Endothelial cell of umbilical vein (primary cell): ENCODE measurements around the gene F8. TPM values are rescaled to one million over a fixed set of nuclear protein-coding genes. Genes with fewer than 3 reads are reported as not detected.
"Not testable (repeated sequence)": the region's sequence is repeated elsewhere in the genome, so short reads cannot be mapped to it uniquely, and the experiment has no call there.

Experiments
- BruUV-seq: library from RNA; stranded (reverse); fragments of 400-500 nt; replicated peaks from 2 replicates; lab custom pipeline; 2021; lab: Mats Ljungman, UMichigan
- CTCF ChIA-PET: fragments of 300-600, 350-600 bp; sonication (Branson Sonifier 250); formaldehyde crosslinking; loops from one replicate; lab custom pipeline; 2021; ENCODE audit warnings: antibody characterized with exemption, inconsistent platforms; lab: Charles Lee
- POLR2A ChIA-PET: fragments of 300-600, 350-600 bp; sonication (Branson Sonifier 250); formaldehyde crosslinking; loops from one replicate; lab custom pipeline; 2021; ENCODE audit warnings: antibody characterized with exemption, inconsistent platforms; lab: Charles Lee
- DNase-seq: peaks from one replicate; pipeline ENCODE4 v3.0.0-alpha.2; 2011; ENCODE audit warnings: low read depth, low spot score
- FAIRE-seq: peaks from 2 replicates; lab custom pipeline; 2011; peaks lifted over from hg19 to GRCh38; lab: Jason Lieb, UNC
- H2AFZ ChIP-seq: 2 replicates; pipeline ENCODE4 v1.6.0; 2012; ENCODE audit warnings: low read depth, low read length, control low read depth, inconsistent platforms
- H3K27ac ChIP-seq: 2 replicates; pipeline ENCODE4 v1.5.1; 2011; ENCODE audit warnings: low read depth, mild to moderate bottlenecking, control low read depth, low read length, moderate library complexity; ENCODE audit not compliant: insufficient read depth
- H3K27me3 ChIP-seq, 2 experiments: 2 replicates each; pipeline versions ENCODE4 v1.6.0 to v1.6.1; 2011; ENCODE audit warnings: low read length in 2 of 2, mixed read lengths in 1 of 2; ENCODE audit not compliant: control insufficient read depth in 2 of 2, insufficient read depth in 2 of 2
- H3K36me3 ChIP-seq, 2 experiments: 2 replicates in 1 of 2; 3 replicates in 1 of 2; pipeline ENCODE4 v1.5.1; 2011; ENCODE audit warnings: low read length in 2 of 2, mild to moderate bottlenecking in 1 of 2, moderate library complexity in 1 of 2; ENCODE audit not compliant: control insufficient read depth in 2 of 2, insufficient read depth in 2 of 2; ENCODE audit errors: extremely low read depth in 1 of 2
- H3K4me1 ChIP-seq: 3 replicates; pipeline ENCODE4 v1.5.1; 2011; ENCODE audit warnings: mild to moderate bottlenecking, low read length; ENCODE audit not compliant: control insufficient read depth, insufficient read depth; ENCODE audit errors: extremely low read depth
- H3K4me2 ChIP-seq: 2 replicates; pipeline ENCODE4 v1.6.1; 2011; ENCODE audit warnings: low read length, control low read depth, mixed read lengths; ENCODE audit not compliant: insufficient read depth
- H3K4me3 ChIP-seq, 3 experiments: fragments of 200-600 bp in 1 of 3; sonication (generic), shearing (Covaris generic) in 1 of 3; replicated peaks in 1 of 3; 2 replicates each; pipeline ENCODE4 v1.5.1; 2011 to 2016; ENCODE audit warnings: control low read depth in 3 of 3, low read length in 3 of 3, mild to moderate bottlenecking in 2 of 3, inconsistent platforms in 1 of 3, low read depth in 1 of 3, moderate library complexity in 1 of 3; ENCODE audit not compliant: insufficient read depth in 1 of 3
- H3K79me2 ChIP-seq: 2 replicates; pipeline ENCODE4 v1.6.0; 2012; ENCODE audit warnings: low read length, inconsistent platforms; ENCODE audit not compliant: control insufficient read depth, insufficient read depth
- H3K9ac ChIP-seq: replicated peaks from 2 replicates; pipeline ENCODE3; 2011; ENCODE audit warnings: low read length, control low read depth; ENCODE audit not compliant: insufficient read depth; ENCODE audit errors: extremely low read depth
- H3K9me1 ChIP-seq: replicated peaks from 3 replicates; pipeline ENCODE4 v1.6.0; 2011; ENCODE audit warnings: mild to moderate bottlenecking, low read length; ENCODE audit not compliant: control insufficient read depth, insufficient read depth; ENCODE audit errors: extremely low read depth
- H3K9me3 ChIP-seq: replicated peaks from 2 replicates; pipeline ENCODE4 v1.5.1; 2012; ENCODE audit warnings: low read length, inconsistent platforms; ENCODE audit not compliant: control insufficient read depth, insufficient read depth
- H4K20me1 ChIP-seq: replicated peaks from 2 replicates; pipeline ENCODE3; 2011; ENCODE audit warnings: mild to moderate bottlenecking, low read length; ENCODE audit not compliant: control insufficient read depth, insufficient read depth; ENCODE audit errors: extremely low read depth
- GATA2 ChIP-seq: IDR thresholded peaks from 2 replicates; pipeline ENCODE4 v1.7.0; 2011; ENCODE audit warnings: low read depth, mild to moderate bottlenecking, moderate library complexity, mixed read lengths, low read length; ENCODE audit not compliant: insufficient read length, insufficient read depth
- JUN ChIP-seq: IDR thresholded peaks from 2 replicates; pipeline ENCODE4 v1.6.1; 2011; ENCODE audit warnings: borderline replicate concordance, low read depth; ENCODE audit not compliant: insufficient read length, insufficient read depth
- dilution Hi-C: fragments of 300-500 bp; cut with MboI; formaldehyde crosslinking; loops from one replicate; pipeline ENCODE4 v1.15.0; 2019; ENCODE audit warnings: low sequenced_read_pairs; ENCODE audit not compliant: extremely low pct_ligation_motif_present
- intact Hi-C: fragments of 100-400 bp; cut with micrococcal nuclease; formaldehyde crosslinking; loops from one replicate; pipeline ENCODE4 v1.10.0; 2022
- polyA plus RNA-seq, 4 experiments: library from polyadenylated mRNA; depleted of rRNA in 3 of 4; stranded (reverse) in 3 of 4; unstranded in 1 of 4; fragments of >200 nt; gene quantifications; 2 replicates each; pipeline versions ENCODE4 v1.2.1 to v1.2.3, GENCODE V29; 2011 to 2012; ENCODE audit warnings: missing spikeins in 1 of 4
- total RNA-seq: library from RNA; stranded (reverse); gene quantifications from 2 replicates; pipeline ENCODE4 v1.2.3, GENCODE V29; 2021

The F8 gene
- total and polyA plus RNA-seq, 2 donors (not counting 3 experiments of a cell fraction or from before 2014, with no cell fraction given), result 0.62 to 1.1 TPM

GRCh38 chrX:154873329-154873728, 149.2 kb downstream of the F8 start:
- FAIRE-seq (no peak), DNase-seq (no peak)
- H3K4me2 ChIP-seq, result no peak overlapping the region
- H3K4me3 ChIP-seq, result no peak overlapping the region
- no peak overlapping the region for H3K27ac ChIP-seq
- no peaks in the 10 kb centered on the region for H3K4me1 ChIP-seq
- H3K36me3 ChIP-seq, result no peaks in the 10 kb centered on the region
- ChIA-PET POLR2A (no interaction called here), CTCF (no interaction called here)
- dilution Hi-C loops (no loop called here), intact Hi-C loops (no loop called here)
- TF ChIP-seq GATA2 (no peak), JUN (no peak)
- H3K9ac ChIP-seq, result no peak overlapping the region
- H2AFZ ChIP-seq, result no peak overlapping the region
- no peaks in the 10 kb centered on the region for H4K20me1 ChIP-seq
- no peaks in the 10 kb centered on the region for H3K27me3 ChIP-seq
- no peaks in the 10 kb centered on the region for H3K9me3 ChIP-seq
- H3K9me1 ChIP-seq, result no peaks in the 10 kb centered on the region
- H3K79me2 ChIP-seq, result no peaks in the 10 kb centered on the region
- no TSS peak for BruUV-seq

DNA sequence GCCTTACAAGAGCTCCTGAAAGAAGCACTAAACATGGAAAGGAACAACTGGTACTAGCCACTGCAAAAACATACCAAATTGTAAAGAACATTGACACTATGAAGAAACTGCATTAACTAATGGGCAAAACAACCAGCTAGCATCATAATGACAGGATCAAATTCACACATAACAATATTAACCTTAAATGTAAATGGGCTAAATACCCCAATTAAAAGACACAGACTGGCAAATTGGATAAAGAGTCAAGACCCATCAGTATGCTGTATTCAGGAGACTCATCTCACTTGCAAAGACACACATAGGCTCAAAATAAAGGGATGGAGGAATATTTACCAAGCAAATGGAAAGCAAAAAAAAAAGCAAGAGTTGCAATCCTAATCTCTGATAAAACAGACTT, 154.0 kb downstream of the F8 start:
- H3K9me1 ChIP-seq, H2AFZ ChIP-seq, POLR2A ChIA-PET, H3K36me3 ChIP-seq, H3K27ac ChIP-seq, BruUV-seq, H3K9ac ChIP-seq, H3K4me1 ChIP-seq, H3K4me2 ChIP-seq, H4K20me1 ChIP-seq, intact Hi-C loops, dilution Hi-C loops, DNase-seq, H3K27me3 ChIP-seq, CTCF ChIA-PET, H3K4me3 ChIP-seq, FAIRE-seq, H3K79me2 ChIP-seq, H3K9me3 ChIP-seq: not testable (repeated sequence)
